Measurements from ENCODE around the gene DAND5. TPM values are rescaled to one million over a fixed set of nuclear protein-coding genes. Genes with fewer than 3 reads are reported as not detected.

Gene DAND5
- total and polyA plus RNA-seq, 9 of the 15 experiments (the other 6 are each of a cell fraction or from before 2014, with no cell fraction given): 0.22 to 0.83 (median 0.60) TPM

DNA sequence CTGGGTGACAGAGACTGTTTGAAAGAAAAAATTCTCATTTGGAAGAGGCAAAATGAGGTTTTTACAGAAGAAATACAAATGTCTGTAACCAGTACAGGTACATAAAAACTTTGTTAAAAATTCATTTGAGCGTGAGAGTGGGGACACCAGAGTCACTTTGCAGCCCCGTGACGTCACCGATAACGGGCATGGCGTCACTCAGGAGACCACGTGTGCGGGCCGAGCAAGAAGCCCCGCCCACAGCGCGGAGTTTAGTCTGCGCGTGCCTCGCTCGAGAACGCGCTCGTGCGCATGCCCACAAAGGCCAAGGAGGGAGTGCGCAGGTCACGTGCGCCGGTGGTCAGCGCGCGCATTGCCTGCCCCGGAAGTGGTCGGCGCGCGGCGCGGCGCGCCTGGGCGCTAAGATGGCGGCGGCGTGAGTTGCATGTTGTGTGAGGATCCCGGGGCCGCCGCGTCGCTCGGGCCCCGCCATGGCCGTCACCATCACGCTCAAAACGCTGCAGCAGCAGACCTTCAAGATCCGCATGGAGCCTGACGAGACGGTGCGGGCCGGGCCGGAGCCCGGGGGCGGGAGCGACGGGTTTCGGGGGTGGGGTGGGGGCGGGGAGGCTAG is 23.8 kb upstream of the DAND5 start, which contains the start of gene RAD23A (continued):
- TF ChIP-seq, protein P1, sequence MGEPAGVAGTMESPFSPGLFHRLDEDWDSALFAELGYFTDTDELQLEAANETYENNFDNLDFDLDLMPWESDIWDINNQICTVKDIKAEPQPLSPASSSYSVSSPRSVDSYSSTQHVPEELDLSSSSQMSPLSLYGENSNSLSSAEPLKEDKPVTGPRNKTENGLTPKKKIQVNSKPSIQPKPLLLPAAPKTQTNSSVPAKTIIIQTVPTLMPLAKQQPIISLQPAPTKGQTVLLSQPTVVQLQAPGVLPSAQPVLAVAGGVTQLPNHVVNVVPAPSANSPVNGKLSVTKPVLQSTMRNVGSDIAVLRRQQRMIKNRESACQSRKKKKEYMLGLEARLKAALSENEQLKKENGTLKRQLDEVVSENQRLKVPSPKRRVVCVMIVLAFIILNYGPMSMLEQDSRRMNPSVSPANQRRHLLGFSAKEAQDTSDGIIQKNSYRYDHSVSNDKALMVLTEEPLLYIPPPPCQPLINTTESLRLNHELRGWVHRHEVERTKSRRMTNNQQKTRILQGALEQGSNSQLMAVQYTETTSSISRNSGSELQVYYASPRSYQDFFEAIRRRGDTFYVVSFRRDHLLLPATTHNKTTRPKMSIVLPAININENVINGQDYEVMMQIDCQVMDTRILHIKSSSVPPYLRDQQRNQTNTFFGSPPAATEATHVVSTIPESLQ (CRISPR knock-in tag; IDR thresholded peaks at IDR 0.05): peak; percentile 31; the same call in 1 of the 2 replicates
- TF ChIP-seq ZNF174 (CRISPR knock-in tag; IDR thresholded peaks at IDR 0.05): no peak
- no peak for TF ChIP-seq ZC3H8 (IDR thresholded peaks at IDR 0.05)
- TF ChIP-seq MEF2A (IDR thresholded peaks at IDR 0.05; ENCODE audit: control insufficient read depth, low read depth, low read length): no peak
- no peak for TF ChIP-seq DIDO1 (tag; IDR thresholded peaks at IDR 0.05; ENCODE audit: low read depth)
- no peak for TF ChIP-seq ZFP30 (CRISPR knock-in tag; IDR thresholded peaks at IDR 0.05; ENCODE audit: borderline replicate concordance)
- TF ChIP-seq, protein P2, sequence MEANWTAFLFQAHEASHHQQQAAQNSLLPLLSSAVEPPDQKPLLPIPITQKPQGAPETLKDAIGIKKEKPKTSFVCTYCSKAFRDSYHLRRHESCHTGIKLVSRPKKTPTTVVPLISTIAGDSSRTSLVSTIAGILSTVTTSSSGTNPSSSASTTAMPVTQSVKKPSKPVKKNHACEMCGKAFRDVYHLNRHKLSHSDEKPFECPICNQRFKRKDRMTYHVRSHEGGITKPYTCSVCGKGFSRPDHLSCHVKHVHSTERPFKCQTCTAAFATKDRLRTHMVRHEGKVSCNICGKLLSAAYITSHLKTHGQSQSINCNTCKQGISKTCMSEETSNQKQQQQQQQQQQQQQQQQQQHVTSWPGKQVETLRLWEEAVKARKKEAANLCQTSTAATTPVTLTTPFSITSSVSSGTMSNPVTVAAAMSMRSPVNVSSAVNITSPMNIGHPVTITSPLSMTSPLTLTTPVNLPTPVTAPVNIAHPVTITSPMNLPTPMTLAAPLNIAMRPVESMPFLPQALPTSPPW (CRISPR knock-in tag; IDR thresholded peaks at IDR 0.05): peak; percentile 67
- no peak for TF ChIP-seq SREBF2 (CRISPR knock-in tag; IDR thresholded peaks at IDR 0.05)
- peak; percentile 72 for TF ChIP-seq SMAD4 (CRISPR knock-in tag; conservative IDR thresholded peaks at IDR 0.05)
- TF ChIP-seq, protein P3, sequence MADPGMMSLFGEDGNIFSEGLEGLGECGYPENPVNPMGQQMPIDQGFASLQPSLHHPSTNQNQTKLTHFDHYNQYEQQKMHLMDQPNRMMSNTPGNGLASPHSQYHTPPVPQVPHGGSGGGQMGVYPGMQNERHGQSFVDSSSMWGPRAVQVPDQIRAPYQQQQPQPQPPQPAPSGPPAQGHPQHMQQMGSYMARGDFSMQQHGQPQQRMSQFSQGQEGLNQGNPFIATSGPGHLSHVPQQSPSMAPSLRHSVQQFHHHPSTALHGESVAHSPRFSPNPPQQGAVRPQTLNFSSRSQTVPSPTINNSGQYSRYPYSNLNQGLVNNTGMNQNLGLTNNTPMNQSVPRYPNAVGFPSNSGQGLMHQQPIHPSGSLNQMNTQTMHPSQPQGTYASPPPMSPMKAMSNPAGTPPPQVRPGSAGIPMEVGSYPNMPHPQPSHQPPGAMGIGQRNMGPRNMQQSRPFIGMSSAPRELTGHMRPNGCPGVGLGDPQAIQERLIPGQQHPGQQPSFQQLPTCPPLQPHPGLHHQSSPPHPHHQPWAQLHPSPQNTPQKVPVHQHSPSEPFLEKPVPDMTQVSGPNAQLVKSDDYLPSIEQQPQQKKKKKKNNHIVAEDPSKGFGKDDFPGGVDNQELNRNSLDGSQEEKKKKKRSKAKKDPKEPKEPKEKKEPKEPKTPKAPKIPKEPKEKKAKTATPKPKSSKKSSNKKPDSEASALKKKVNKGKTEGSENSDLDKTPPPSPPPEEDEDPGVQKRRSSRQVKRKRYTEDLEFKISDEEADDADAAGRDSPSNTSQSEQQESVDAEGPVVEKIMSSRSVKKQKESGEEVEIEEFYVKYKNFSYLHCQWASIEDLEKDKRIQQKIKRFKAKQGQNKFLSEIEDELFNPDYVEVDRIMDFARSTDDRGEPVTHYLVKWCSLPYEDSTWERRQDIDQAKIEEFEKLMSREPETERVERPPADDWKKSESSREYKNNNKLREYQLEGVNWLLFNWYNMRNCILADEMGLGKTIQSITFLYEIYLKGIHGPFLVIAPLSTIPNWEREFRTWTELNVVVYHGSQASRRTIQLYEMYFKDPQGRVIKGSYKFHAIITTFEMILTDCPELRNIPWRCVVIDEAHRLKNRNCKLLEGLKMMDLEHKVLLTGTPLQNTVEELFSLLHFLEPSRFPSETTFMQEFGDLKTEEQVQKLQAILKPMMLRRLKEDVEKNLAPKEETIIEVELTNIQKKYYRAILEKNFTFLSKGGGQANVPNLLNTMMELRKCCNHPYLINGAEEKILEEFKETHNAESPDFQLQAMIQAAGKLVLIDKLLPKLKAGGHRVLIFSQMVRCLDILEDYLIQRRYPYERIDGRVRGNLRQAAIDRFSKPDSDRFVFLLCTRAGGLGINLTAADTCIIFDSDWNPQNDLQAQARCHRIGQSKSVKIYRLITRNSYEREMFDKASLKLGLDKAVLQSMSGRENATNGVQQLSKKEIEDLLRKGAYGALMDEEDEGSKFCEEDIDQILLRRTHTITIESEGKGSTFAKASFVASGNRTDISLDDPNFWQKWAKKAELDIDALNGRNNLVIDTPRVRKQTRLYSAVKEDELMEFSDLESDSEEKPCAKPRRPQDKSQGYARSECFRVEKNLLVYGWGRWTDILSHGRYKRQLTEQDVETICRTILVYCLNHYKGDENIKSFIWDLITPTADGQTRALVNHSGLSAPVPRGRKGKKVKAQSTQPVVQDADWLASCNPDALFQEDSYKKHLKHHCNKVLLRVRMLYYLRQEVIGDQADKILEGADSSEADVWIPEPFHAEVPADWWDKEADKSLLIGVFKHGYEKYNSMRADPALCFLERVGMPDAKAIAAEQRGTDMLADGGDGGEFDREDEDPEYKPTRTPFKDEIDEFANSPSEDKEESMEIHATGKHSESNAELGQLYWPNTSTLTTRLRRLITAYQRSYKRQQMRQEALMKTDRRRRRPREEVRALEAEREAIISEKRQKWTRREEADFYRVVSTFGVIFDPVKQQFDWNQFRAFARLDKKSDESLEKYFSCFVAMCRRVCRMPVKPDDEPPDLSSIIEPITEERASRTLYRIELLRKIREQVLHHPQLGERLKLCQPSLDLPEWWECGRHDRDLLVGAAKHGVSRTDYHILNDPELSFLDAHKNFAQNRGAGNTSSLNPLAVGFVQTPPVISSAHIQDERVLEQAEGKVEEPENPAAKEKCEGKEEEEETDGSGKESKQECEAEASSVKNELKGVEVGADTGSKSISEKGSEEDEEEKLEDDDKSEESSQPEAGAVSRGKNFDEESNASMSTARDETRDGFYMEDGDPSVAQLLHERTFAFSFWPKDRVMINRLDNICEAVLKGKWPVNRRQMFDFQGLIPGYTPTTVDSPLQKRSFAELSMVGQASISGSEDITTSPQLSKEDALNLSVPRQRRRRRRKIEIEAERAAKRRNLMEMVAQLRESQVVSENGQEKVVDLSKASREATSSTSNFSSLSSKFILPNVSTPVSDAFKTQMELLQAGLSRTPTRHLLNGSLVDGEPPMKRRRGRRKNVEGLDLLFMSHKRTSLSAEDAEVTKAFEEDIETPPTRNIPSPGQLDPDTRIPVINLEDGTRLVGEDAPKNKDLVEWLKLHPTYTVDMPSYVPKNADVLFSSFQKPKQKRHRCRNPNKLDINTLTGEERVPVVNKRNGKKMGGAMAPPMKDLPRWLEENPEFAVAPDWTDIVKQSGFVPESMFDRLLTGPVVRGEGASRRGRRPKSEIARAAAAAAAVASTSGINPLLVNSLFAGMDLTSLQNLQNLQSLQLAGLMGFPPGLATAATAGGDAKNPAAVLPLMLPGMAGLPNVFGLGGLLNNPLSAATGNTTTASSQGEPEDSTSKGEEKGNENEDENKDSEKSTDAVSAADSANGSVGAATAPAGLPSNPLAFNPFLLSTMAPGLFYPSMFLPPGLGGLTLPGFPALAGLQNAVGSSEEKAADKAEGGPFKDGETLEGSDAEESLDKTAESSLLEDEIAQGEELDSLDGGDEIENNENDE (IDR thresholded peaks at IDR 0.05; ENCODE audit: low read depth, low read length): peak; percentile 64
- peak; percentile 95 for TF ChIP-seq POLR2G (IDR thresholded peaks at IDR 0.05; ENCODE audit: low read depth, low read length)
- peak; percentile 46; the same call in 1 of the 2 replicates for TF ChIP-seq ZNF444 (CRISPR knock-in tag; IDR thresholded peaks at IDR 0.05)
- no peak for TF ChIP-seq ZNF316 (IDR thresholded peaks at IDR 0.05)
- TF ChIP-seq ELF2 (CRISPR knock-in tag; IDR thresholded peaks at IDR 0.05): peak; percentile 89

Data from K562 (cell line).